A673 (cell line): ENCODE data around the gene SCARB1. TPM values are rescaled to one million over a fixed set of nuclear protein-coding genes. Genes with fewer than 3 reads are reported as not detected.

Experiments
- BruUV-seq: library from RNA; stranded (reverse); fragments of 400-500 nt; replicated peaks from 2 replicates; lab custom pipeline; 2021; lab: Mats Ljungman, UMichigan
- CTCF ChIA-PET: fragments of 300-600 bp; sonication (Branson Sonifier 250); formaldehyde crosslinking; loops from one replicate; lab custom pipeline; 2022; ENCODE audit warnings: antibody characterized with exemption; lab: Charles Lee
- POLR2A ChIA-PET: fragments of 300-600 bp; sonication (Branson Sonifier 250); formaldehyde crosslinking; loops from one replicate; lab custom pipeline; 2022; ENCODE audit warnings: antibody characterized with exemption; ENCODE audit not compliant: low non-redundant PET; lab: Charles Lee
- DNase-seq: peaks from one replicate; pipeline ENCODE4 v3.0.0-alpha.2; 2015; ENCODE audit warnings: low spot score
- H3K27ac ChIP-seq: fragments of 200-600 bp; sonication (generic); 2 replicates; pipeline ENCODE4 v1.5.1; 2016; ENCODE audit warnings: mixed run types, low read depth, mild to moderate bottlenecking, mixed read lengths, antibody characterized with exemption, low read length; ENCODE audit not compliant: poor library complexity, severe bottlenecking
- H3K27me3 ChIP-seq: fragments of 200-600 bp; sonication (generic); replicated peaks from 2 replicates; pipeline ENCODE4 v1.6.1; 2017; ENCODE audit warnings: mixed run types, low read depth, mild to moderate bottlenecking, mixed read lengths, antibody characterized with exemption, low read length; ENCODE audit not compliant: insufficient read depth, poor library complexity
- H3K36me3 ChIP-seq: fragments of 200-600 bp; sonication (generic); 2 replicates; pipeline ENCODE4 v1.6.1; 2016; ENCODE audit warnings: mixed run types, mild to moderate bottlenecking, mixed read lengths, antibody characterized with exemption, low read length; ENCODE audit not compliant: insufficient read depth, poor library complexity, severe bottlenecking
- H3K4me1 ChIP-seq: fragments of 200-600 bp; sonication (generic); 2 replicates; pipeline ENCODE4 v1.6.1; 2017; ENCODE audit warnings: mixed run types, mild to moderate bottlenecking, mixed read lengths, antibody characterized with exemption, low read length; ENCODE audit not compliant: insufficient read depth, poor library complexity, severe bottlenecking
- H3K4me3 ChIP-seq: fragments of 200-600 bp; sonication (generic); 2 replicates; pipeline ENCODE4 v1.5.1; 2016; ENCODE audit warnings: low read depth, mixed run types, mild to moderate bottlenecking, mixed read lengths, low read length; ENCODE audit not compliant: poor library complexity, severe bottlenecking
- H3K9me3 ChIP-seq: fragments of 200-600 bp; sonication (generic); 2 replicates; pipeline ENCODE4 v1.6.1; 2016; ENCODE audit warnings: mixed run types, low read depth, mild to moderate bottlenecking, mixed read lengths, antibody characterized with exemption, low read length; ENCODE audit not compliant: poor library complexity, severe bottlenecking
- CTCF ChIP-seq: fragments of 300-800, 200-600 bp; sonication (generic); conservative IDR thresholded peaks from 2 replicates; pipeline ENCODE4 v1.5.1; 2017; ENCODE audit warnings: low read depth, mild to moderate bottlenecking, antibody characterized with exemption, low read length, moderate library complexity, mixed read lengths
- EZH2 ChIP-seq: fragments of 200-600 bp; sonication (generic); IDR thresholded peaks from 2 replicates; pipeline ENCODE4 v1.6.1; 2017; ENCODE audit warnings: borderline replicate concordance, low read depth, mild to moderate bottlenecking, mixed read lengths, antibody characterized with exemption, low read length; ENCODE audit not compliant: poor library complexity, severe bottlenecking
- intact Hi-C: fragments of 100-400 bp; cut with micrococcal nuclease; formaldehyde crosslinking; loops from one replicate; pipeline ENCODE4 v1.10.0; 2022; ENCODE audit not compliant: unreplicated experiment
- total RNA-seq: library from RNA; stranded (reverse); gene quantifications from 2 replicates; pipeline ENCODE4 v1.2.3, GENCODE V29; 2021

SCARB1 gene
- total RNA-seq, 1 experiment from 2014 or later: 74.6 TPM

- Histone ChIP-seq H3K27me3 (no peaks in the 10 kb centered on the region), H3K4me1 (peaks cover 9% of the 10 kb centered on the region), H3K9me3 (no peaks in the 10 kb centered on the region), H3K4me3 (no peak overlapping the region), H3K36me3 (no peaks in the 10 kb centered on the region), H3K27ac (no peak overlapping the region)
- no peak for DNase-seq
- BruUV-seq: no TSS peak
- intact Hi-C loops: no loop called here
- ChIA-PET POLR2A (no interaction called here), CTCF (no interaction called here)
- TF ChIP-seq EZH2: no peak
- no peak for TF ChIP-seq CTCF
Observed at GRCh38 chr12:124739953-124740561, 123.6 kb downstream of the SCARB1 start.

- no peak for DNase-seq
- Histone ChIP-seq H3K27ac (no peak overlapping the region), H3K36me3 (no peaks in the 10 kb centered on the region), H3K4me1 (peaks cover 18% of the 10 kb centered on the region), H3K4me3 (no peak overlapping the region), H3K27me3 (no peaks in the 10 kb centered on the region), H3K9me3 (no peaks in the 10 kb centered on the region)
- ChIA-PET CTCF (no interaction called here), POLR2A (no interaction called here)
- intact Hi-C loops: no loop called here
- TF ChIP-seq CTCF: no peak
- no peak for TF ChIP-seq EZH2
- BruUV-seq: no TSS peak
Observed at GRCh38 chr12:124738636-124739467, 124.8 kb downstream of the SCARB1 start.

GRCh38 chr12:124737772-124738635 lies 125.7 kb downstream of the SCARB1 start:
- BruUV-seq: no TSS peak
- Histone ChIP-seq H3K36me3 (no peaks in the 10 kb centered on the region), H3K4me1 (peaks cover 18% of the 10 kb centered on the region), H3K9me3 (no peaks in the 10 kb centered on the region), H3K27ac (no peak overlapping the region), H3K27me3 (no peaks in the 10 kb centered on the region), H3K4me3 (no peak overlapping the region)
- TF ChIP-seq CTCF (no peak), EZH2 (no peak)
- ChIA-PET CTCF (no interaction called here), POLR2A (no interaction called here)
- intact Hi-C loops: no loop called here
- no peak for DNase-seq
